GM19240 (cell line): ENCODE measurements around the gene ZRANB3.
"Not testable (repeated sequence)": the region's sequence is repeated elsewhere in the genome, so short reads cannot be mapped to it uniquely, and the experiment has no call there.

Experiments used
- DNase-seq: peaks from one replicate; pipeline ENCODE4 v3.0.0; 2011; ENCODE audit warnings: low spot score; ENCODE audit not compliant: insufficient read length

ZRANB3 gene

DNA sequence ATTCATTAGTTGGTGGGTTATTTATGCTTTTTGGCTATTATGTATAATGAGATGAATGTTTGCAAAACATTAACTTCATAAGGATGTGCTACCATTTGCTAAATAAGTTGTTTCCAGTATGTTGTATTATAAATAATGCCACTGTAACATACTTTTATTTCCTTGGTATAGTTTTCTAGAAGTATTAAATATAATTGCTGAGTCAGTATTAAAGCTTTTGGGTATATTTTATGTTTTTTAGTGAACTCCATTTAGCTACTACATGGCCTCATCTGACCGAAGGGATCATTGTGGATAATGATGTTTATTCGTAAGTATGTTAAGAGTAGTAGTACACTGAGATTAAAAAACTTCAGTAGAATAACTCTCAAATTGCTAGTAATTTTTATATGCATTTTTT, 405.1 kb downstream of the ZRANB3 start:
- DNase-seq, result no peak

DNA sequence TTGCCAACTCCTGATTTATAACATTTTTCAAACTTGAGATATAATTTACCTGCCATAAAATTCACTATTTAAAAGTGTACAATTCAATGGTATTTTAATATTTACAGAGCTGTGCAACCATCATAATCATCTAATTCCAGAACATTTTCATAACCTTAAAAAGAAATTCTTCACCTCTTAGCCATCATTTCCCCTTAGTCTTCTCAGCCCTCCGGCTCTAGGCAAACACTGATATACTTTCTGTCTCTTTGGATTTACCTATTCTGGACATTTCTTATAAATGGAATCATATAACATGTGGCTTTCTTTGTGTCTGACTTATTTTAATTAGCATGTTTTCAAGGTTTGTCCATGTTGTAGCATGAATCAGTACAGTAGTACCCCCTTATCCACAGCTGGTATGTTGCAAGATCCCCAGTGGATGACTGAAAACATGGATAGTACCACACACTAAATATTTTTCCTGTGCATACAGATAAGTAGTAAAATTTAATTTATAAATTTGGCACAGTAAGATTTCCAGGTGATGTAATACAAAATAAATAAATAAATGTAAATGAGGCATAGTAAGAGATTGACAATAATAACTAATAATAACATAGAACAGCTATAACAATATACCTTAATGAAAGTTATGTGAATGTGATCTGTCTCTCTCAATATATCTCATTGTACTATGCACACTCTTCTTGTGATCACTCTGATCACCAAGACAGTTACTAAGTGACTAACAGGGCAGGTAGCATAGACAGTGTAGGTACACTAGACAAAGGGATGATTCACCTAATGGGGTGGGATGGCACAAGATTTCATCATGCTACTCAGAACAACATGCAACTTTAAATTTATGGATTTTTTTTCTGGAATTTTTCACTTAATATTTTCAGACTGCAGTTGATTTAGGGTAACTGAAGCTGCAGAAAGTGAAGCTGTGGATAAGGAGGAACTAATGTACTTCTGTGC, 405.8 kb downstream of the ZRANB3 start:
- no peak for DNase-seq

DNA sequence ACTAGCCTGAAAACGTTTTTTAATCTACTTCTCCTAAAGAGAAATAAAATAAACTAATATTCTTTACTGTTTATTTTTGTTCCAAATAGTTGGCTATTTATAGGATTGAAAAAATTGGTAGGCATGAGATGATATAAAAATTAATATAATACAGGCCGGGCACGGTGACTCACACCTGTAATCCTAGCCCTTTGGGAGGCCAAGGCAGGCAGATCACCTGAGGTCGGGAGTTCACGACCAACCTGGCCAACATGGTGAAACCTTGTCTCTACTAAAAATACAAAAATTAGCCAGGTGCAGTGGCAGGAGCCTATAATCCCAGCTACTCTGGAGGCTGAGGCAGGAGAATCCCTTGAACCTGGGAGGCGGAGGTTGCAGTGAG, 409.4 kb downstream of the ZRANB3 start:
- not testable (repeated sequence) for DNase-seq

GRCh38 chr2:135121016-135121657, 409.9 kb downstream of the ZRANB3 start:
- no peak for DNase-seq

DNA sequence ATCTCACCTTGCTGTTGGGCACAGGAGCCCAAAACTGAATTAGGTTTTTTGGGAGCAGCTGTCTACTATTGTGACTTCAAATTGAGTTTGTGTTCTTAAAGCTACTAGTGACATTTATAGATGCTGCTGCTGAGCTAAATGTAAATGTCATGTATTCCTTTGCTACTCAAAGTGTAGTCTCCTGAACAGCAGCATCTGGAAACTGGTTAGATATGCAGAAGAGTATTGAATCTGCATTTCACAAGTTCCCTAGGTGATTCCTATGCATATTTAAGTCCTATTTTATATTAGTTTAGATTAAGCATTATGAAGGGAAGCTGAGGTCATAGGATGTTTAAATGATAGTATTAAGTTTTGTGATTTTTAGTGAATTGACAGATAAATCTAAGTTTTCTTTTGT, 411.4 kb downstream of the ZRANB3 start:
- DNase-seq, result no peak

GRCh38 chr2:135113322-135113721, 417.7 kb downstream of the ZRANB3 start:
- DNase-seq, result no peak

GRCh38 chr2:135105513-135106316, 425.3 kb downstream of the ZRANB3 start:
- not testable (repeated sequence) for DNase-seq

DNA sequence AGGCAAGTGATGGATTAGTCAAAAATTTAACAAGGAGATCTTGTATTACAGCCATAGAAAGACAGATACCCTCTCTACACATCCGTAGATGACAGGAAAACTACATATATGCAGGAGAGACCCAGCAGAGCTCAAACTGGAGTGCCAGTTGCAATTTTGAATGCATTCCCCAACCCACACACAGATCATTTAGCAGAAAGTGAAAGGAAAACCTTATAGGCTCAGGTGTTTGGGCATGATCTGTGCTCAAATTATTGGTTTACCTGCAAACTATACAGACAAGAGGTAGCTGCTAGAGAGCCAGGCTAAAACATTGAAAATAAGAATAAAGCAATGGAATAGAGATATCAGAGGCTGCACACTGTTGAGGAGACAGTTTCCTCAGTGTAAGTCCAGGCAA, 427.2 kb downstream of the ZRANB3 start:
- no peak for DNase-seq

DNA sequence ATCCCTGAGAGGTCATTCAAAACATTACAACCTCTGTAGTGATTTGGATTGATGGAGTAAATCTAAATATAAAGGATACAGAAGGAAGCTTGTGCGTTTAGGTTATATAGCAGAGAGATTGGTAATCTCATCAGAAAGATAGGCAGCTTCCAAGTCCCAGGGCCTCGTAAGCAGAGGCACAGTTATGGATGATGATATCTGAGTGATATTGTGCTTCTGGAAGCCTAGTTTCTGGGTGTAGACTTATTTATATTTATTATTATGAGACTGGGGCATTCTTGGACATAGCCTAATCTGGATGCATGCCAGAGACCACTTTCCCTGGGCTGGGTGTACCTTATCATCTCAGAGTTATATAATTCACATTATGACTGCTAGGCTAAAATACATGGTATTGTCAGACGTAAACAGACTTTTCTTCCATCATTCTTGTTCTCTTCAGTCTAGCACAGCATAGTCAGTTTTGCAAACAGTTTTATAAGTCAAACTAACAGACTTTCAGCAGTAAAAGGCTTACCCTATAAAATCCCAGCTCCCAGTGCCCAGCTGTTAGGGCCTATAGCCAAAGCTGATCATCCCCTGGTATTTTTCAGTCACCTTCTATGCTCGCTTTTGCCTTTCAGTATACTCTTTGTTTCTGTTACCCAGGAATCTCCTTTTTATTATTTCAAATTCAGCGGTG, 431.1 kb downstream of the ZRANB3 start:
- no peak for DNase-seq

DNA sequence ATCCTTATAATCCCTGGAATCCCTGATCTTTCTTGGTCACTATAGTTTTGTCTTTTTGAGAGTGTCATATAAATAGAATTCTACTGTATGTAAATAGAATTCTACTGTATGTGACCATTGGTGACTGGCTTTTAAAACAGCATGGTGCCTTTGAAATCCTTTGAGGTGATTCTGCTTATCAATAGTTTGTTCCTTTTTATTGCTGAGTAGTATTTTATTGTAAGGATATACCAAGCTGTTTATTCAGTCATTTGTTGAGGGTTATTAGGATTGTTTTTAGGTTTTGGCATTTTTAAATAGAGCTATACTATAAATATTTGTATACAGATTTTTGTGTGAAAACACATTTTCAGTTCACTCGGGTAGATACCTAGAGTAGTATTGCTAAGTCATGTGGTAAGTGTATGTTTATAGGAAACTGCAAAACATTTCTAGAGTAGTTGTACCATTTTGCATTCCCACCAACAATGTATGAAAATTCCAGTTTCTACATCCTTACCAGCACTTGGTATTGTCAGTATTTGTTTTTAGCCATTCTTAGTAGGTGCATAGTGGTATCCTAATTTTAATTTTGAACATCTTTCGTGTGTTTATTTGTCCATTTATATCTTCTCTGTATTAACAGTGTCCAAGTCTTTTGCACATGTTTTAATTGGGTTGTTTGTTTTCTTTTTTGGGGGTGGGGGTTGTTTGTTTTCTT, 433.3 kb downstream of the ZRANB3 start:
- no peak for DNase-seq

- DNase-seq, result no peak
Observed at GRCh38 chr2:135096665-135097446, 434.2 kb downstream of the ZRANB3 start.

DNA sequence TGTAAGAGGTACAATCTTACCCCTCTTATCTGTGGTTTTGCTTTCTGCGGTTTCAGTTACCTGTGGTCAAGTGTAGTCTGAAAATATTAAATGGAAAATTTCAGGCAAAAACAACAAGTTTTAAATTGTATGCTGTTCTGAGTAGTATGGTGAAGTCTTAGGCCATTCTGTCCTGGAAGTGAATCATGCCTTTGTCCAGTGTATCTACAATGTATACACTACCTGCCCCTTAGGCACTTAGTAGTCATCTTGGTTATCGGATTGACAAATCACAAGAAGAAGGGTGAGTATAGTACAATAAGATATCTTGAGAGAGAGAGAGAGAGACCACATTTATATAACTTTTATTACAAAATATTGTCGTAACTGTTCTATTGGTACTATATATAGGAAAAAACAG, 435.4 kb downstream of the ZRANB3 start:
- DNase-seq, result no peak

DNA sequence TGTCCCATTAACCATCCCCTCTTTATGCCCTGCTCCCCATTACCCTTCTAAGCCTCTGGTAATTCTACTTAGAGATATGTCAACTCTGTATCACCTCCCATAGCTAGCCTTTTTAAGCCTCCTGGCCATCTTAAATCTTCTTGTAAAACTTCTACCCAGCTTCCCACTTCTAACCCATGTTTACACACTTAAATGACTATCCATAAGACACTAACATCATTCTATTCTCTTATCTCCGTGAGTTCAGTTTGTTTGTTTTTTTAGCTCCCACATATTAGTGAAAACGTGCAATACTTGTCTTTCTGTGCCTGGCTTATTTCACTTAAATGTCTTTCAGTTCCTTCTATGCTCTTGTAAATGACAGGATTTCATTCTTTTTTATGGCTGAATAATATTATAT, 436.5 kb downstream of the ZRANB3 start:
- no peak for DNase-seq

- no peak for DNase-seq
Observed at GRCh38 chr2:135093670-135094330, 437.2 kb downstream of the ZRANB3 start.

DNA sequence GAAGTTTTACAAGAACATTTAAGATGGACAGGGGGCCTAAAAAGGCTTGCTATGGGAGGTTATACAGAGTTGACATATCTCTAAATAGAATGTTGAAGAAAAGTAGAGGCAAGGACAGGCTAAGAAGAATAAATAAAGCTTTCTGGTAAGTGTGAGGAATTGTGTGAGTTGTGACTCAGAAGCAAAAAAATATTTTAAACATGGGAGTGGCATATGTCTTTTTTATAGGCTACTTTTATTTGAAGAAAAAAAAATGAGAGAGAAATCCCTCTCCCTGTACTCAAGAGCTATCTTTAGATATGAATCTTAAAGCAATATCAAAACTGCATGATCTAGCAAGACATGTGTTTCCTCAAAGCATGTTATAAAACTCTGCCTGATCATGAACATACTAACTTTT, 437.8 kb downstream of the ZRANB3 start:
- no peak for DNase-seq

DNA sequence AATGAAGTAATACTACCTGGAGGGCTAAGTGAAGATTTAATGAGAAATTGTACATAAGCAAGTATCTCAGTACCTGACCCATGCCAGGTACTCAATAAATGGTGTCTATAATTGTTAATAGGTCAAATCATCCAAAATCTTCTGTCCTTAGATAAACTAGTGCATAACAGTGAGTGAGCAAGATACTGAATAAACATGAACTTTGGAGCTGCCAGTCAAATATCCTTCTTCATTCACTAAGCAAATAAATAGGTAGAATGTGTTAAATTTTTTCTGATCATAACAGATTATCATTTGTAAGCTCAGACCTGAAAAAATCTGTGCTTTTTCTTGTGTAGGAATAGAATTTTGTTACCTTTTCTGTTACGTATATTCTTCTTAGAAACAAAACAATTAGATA, 439.3 kb downstream of the ZRANB3 start:
- no peak for DNase-seq

GRCh38 chr2:135089597-135089996, 441.4 kb downstream of the ZRANB3 start:
- not testable (repeated sequence) for DNase-seq
